Activated naive CD8-positive, alpha-beta T cell treated with anti-CD3 and anti-CD28 coated beads, Interleukin-2, amount 50 U/mL, for 16 hours (primary cell): ENCODE data around the gene TMEM258.

Experiments used
- DNase-seq: peaks from one replicate; pipeline ENCODE4 v3.0.0-alpha.2; 2020; ENCODE audit warnings: low read depth, low spot score

TMEM258 gene

DNA sequence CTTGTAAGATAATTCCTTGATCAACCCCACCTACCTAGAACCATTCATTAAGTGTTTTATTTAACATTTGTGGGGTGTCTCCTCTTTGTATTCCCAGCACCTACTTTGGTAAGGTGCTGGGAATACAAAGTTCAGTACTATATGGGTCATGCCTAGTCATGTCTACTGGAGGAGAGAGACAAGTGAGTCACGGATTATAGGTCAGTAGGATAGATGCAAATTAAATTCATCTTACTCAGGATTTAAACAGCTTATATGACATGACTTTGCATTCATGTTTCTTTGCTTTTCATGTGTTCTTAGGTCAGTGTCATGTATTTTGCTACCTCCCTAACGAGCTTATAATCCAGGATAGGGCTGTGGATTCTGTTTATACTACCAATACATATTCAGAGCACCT lies 27.8 kb upstream of the TMEM258 start:
- no peak for DNase-seq

DNA sequence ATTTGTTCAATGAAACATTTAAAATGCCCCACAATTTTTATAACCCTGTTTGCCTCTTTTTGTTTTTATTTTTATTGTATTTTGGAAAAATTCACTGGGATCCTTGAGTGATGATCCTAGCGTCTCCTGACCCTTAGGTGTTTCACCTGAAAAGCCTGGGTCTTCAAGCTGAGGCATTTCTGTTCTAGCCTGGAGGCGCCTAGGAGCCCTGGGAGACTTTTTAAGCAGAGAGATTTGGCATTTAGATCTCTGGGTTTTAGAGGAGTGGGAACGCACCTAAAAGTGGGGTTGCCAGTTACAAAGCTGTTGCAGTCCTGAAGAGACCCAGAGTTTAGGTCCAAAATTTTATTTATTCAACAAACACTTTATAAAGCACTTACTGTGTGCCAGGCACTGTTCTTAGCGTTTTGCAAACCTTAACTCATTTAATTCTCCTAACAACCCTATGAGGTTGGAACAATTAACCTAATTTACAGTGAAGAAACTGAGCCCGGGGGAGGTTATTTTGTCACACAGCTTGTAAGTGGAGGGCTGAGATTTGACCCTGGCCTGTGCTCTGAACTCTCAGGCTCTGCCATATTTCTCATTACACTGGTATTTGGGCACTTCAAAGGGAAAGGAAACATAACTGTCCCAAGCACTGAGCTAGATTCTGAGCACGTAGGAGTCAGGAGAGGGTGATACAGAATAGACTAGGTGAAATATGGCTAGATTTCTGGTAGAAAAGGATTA lies 25.2 kb upstream of the TMEM258 start:
- DNase-seq = no peak

DNA sequence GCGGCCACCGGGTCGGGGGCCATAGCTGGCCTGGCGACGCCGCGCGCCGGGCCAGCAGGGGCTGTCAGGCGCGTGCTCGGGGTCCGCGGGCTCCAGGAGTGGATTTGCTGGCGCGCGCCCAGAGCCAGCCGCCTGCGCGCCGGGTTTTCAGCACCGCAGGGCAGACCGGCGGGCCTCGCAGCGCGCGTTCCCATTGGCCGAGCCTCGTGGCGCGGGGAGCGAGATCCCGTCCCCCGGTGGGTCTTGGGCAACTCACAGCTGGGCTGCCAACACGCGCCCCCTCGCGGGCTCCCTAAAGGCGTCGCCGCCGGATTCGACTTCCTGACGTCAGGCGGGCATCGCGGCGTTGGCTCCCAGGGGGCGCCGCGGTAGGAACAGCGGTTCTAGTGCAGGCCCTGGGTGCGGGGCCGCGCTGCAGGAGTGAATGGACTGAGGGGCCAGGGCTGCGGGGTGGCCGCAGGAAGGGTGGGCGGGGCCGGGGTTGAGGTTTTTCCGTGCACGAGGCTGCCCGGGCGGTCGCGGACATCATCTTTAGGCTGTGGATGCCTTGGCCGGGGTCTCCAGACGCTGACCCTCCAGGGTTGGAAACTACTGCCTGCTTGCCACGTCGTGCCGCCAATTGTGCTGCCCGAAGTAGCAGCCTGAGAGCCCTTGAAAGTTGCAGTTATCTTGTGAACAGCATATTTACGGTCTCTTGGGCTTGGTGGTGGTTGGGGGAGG lies 24.5 kb upstream of the TMEM258 start, which contains the start of gene FADS1:
TSS of gene FADS1 (minus strand) at position 268 of the 720 bp plus-strand sequence. CDS start at position 194, 74 bp downstream.
- peak; percentile 44 for DNase-seq

DNA sequence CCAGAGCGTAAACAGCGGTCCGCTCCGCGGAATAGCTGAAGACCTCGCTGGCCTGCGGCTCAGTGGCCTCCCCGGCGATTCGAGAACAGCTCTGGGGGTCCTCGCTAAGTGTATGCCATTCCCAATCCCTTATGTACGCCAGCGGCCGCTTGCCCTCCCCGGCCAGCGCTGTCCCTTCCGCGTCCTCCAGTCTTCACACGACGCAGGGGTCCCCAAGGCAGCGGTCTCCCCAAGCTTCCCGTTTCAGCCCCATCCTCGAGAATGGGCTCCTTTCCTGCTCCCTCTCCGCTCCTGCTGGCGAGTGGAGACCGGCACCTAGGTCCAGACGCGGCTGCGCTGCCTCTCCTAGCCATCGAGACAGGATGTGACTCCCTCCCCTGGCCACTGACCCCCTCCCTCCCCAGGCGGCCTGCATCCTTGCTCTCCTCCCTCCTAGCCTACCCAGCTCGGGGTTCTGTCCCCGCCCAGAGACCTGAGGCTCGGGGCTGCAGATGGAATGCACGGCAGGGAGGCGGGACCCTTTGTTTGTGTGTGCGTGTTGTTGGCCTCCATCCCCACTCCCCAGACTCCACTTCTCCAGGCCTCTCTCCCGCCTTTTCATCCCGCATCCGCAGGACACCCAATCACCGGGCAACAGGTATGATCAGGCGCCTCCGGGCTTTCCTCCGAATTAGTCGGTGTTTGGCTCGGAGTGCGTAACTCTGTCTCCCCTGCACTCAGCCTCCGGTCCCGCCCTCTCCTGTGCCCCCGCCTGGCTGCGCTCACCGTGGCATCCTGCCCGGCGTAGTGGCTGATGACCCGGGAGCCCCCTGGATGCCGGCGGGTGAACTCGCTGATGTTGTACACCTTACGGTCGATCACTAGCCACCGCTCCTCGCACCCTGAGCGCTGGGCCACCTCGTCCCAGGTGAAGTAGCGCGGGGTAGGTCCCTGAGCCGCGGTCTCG lies 23.7 kb upstream of the TMEM258 start:
- DNase-seq = no peak

DNA sequence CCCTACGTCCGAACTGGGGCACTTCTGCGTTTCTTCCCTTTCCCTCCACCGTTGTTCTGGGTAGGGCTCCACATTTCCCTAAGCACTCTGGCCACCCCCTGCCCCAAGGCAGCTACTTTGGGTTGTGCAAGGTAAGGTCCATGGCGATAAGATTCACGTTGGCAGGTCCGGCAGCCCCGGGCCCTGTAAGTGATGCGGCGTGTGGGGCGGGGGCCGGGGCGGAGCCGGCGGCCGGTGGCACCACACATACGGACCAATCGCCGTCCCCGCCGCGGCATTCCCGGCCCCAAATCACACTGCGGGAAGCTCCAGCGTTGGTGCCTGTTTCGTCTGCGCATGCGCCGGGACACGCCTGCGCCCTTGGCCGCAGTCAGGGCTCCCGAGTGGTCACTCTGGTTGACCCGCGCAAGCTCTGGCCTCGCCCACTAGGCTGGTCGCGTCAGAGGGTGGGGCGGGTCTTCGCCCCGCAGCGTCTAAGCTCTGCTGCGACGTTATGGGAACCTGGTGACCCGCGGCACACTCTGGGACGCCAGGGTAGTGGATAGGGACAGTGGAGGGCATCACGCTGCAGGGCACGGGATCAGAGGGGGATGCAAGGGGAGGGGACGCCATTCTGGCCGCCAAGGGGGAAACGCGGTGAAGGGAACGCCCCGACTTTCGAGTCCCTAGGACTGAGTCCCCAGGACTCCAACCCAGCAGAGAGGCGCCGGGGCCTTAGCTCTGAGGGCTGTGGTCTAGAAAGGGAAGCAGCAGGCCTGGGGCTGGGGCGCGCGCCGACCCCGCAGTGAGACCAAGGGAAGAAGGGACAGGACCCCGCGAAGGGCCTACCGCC lies 22.8 kb upstream of the TMEM258 start:
- no peak for DNase-seq

DNA sequence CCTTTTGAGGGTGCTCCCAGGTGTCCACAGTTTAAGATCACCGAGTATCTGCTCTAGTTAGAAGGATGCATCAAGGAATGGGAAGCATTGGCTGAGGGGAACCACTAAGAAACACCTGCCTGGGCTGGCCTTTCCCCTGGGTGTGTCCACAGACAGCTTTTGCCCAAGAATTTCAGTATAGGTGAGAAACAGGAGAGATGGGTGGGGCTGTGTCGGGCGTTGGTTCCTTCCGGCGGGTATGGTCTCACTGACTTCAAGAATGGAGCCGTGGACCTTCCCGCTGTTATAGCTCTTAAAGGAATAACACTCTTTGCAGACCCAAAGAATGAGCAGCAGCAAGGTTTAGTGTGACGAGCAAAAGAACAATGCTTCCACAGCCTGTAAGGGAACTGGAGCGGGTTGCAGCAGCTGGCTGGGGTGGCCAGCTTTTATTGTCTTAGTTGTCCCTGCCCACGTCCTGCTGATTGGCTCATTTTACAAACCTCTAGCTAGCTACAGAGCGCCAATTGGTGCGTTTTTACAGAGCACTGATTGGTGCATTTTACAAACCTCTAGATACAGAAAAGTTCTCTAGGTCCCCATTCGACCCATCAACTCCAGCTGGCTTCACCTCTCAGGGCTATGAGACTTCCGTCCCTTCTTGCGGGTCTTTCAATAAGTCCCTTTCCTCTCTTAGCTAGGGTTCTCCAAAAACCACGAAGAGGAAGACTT lies 22.0 kb upstream of the TMEM258 start:
- DNase-seq = no peak

DNA sequence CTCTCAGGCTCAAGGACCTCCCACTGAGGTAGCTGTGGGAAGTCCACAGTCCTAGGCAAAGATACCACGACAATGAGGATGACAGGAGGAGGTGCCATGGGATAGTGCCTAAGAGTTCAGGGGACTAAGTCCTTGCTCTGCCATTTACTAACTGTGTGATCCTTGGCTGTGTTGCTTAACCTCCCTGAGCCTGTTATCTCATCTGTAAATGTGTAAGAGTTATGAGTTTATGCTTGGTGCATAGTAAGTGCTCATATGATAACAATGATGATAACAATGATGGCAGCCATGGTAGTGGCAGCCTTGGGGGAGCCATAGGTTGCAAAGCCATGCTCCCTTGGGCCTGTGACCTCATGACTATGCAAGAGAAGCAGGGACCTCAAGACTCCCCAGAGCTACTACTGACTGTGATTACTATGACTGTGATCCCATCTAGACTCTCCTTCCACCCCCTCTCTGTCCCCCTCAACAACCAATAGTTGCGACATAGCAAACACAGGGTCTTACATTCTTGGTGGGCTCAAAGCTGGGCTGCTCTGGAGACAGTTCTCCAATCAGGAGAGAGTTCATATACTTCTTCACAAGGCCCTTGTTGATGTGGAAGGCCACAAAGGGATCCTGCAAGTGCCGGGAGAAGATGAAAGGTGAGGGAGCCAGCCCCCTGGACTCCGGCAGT lies 20.5 kb upstream of the TMEM258 start:
- DNase-seq = no peak

DNA sequence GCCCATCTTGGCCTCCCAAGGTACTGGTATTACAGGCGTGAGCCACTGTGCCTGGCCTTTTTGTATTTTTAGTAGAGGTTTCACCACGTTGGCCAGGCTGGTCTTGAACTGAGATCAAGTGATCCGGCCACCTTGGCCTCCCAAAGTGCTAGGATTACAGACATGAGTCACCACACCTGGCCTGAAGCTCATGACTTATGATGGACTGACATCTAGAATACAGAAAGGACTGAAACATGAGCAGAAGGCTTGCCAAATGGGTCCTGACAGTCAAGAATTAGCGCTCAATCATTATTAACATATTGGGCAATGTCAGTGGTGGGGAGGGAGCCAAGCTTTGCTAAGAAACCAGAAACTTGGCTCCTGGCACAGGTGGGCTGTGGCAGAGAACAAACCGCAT lies 19.4 kb upstream of the TMEM258 start:
- DNase-seq = no peak

DNA sequence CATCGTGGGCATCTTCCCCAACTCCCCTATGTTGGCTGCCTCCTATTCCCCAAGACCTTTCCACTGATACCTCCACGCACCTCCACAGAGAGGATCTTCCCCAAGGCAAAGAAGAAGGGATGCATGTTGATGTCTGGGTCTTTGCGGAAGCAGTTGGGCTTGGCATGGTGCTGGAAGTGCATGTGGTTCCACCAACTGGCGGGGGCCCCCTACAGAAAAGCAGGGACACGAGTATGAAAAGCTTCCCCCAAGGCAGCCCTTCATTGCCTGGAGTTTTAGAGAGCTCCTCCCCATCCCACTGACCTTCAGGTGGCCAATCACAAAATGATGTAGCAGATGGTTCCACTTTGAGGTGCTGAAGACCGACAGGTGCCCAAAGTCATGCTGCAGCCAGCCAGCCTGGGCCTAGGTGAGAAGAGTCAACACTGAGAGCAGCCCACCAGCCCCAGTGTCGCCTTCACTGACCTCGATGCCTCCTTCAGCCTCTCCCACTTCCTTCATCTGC lies 18.3 kb upstream of the TMEM258 start:
- no peak for DNase-seq

DNA sequence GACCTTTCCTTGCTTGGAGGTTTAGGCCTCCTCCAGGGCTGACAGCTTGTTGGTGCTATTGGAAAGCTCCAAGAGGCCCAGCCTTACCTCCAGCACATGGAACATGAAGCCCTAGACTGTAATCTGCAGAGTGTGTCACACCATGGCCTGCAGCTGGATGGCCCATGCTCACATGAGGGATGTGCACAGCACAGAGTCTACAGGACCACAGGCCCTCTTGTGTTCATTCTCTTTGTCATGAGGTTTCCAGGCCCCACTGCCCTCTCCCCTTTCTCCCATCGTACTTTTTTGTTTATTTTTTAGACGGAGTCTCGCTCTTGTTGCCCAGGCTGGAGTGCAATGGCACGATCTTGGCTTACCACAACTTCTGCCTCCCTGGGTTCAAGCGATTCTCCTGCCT lies 14.4 kb upstream of the TMEM258 start:
- DNase-seq = no peak

DNA sequence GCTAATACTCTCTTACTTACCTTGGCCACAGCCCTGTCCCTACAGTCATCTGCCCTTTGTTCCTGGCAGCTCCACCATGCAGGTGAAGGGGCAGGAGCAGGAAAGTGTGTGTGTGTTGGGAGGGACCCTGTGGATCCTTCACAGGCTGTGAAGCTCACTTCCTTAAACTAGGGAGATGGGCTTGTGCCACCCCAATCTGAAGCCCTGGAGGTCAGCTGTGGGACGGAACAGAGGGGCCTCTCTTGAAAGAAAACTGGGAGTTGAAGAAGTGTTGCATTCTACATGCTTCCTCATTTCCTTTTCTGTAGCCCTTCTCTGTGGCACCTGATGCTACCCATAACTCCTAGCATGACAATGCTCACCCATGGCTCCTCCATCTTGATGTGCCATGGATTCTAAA lies 12.7 kb upstream of the TMEM258 start:
- no peak for DNase-seq

DNA sequence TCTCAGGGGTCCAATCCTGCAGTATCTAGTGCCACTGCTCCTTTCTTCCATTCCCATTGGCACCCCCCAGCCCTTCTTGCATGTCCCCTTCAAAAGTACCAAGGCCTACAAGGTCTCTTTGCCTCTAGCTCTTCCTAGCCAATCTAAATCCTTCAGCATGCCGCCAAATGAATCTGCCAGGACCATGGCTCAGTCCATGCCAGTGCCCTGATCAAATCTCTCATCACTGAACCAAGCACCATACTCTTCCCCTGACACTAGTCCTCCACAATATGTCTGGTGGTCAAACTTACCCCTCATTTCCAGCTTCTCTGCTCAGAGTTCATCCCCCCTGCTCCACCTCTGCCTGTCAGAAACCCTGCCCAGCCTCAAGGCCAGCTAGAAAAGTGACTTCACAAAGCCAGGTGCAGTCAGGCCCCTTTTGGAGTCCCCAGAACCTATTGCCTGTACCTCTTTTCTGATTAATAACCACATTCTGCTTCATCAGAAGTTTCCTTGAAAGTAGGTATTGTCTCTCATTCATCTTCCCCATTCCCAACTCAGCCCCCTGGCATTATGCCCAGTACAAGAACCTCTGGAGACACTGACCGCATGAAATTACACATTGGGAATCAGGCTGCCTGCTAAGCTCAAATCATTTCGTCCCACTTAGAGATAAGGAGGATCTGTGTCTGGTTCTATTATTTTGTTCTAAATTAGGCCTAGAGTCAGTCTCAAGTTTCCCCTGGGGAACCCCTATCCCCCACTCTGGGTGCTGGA lies 11.7 kb upstream of the TMEM258 start:
- no peak for DNase-seq

DNA sequence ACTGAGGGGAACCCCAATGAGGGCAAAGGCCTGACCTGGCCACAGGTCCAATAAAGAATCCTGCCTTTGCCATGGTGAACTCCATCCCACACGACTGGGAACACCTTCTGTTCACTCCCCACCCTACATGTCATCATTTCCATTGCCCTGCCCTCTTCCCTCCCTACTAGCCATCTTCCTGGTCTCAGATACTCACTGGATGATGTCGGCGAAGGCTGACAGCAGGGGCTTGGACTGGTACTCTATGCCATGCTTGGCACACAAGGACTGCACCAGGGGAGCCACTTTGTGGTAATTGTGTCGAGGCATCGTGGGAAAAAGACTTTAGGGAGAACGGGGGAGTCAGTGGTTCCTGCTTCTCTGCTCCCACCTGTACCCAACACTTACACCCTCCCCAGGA lies 10.2 kb upstream of the TMEM258 start:
- no peak for DNase-seq

DNA sequence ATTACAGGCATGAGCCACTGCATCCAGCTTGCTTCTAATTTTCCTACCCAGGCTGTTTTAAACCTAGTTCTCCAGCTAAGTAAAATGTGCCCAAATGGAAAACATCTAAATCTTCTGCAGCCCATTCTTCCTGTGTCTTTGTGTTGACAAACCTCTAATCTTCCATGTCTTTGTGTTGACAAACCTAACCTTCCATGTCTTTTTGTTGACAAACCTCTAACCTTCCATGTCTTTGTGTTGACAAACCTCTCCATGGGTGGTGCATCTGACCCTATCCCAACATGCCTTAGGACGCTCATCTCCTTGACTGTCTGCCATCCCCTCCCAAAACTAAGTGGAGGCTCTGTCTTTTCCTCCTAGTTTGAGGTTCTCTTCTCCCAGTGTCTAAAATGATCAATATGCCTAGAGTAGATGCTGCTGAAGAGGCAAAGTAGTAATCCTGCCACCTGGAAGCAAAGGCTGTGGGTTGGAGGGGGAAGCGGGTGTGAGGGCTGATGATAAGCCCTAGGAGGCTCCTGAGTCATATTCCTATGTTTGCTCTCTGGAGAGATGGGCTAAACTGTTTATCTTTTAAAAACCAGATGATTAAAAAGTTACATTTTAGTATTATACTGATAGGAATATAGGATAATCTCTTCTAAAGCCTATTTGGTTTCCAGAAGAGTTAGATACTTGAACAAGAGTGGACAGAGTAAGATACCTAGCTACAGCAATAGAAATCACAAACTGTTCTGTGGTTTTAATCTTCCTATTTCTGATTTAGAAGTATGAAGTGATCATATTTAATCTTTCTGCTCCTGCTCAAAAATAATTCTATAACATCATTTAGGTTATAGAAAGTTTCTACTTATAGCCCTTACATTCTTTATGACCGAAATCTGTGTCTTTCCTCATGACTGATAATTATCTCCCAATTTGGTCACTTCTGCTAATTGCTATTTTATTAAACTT lies 8.2 kb upstream of the TMEM258 start:
- no peak for DNase-seq

DNA sequence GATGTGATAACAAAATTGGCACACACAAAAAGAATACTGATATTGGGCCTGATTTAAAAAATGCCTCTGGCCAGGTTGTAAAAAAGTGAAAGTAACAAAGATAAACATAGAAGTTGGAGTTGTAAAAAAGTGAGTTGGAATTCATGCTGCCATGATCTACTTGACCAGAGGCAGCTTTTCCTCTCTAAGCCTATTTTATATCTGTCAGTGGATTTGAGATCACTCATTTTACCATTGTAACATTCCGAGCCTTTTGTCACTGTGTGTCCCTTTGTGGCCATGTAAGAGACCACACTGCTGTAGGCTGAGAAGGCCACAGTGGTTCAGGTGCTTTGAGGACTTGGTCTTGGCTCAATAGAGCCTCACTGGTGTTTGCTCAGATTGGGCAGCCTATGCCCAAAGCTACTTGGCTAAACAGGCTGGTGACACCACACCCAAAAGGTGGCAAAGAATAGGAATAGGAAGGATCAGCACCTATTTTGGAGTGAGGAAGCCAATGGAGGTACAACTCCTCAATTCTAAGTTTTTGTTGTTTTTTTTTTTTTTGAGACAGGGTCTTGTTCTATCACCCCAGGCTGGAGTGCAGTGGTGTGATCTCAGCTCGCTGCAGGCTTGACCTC lies 7.4 kb upstream of the TMEM258 start:
- no peak for DNase-seq

DNA sequence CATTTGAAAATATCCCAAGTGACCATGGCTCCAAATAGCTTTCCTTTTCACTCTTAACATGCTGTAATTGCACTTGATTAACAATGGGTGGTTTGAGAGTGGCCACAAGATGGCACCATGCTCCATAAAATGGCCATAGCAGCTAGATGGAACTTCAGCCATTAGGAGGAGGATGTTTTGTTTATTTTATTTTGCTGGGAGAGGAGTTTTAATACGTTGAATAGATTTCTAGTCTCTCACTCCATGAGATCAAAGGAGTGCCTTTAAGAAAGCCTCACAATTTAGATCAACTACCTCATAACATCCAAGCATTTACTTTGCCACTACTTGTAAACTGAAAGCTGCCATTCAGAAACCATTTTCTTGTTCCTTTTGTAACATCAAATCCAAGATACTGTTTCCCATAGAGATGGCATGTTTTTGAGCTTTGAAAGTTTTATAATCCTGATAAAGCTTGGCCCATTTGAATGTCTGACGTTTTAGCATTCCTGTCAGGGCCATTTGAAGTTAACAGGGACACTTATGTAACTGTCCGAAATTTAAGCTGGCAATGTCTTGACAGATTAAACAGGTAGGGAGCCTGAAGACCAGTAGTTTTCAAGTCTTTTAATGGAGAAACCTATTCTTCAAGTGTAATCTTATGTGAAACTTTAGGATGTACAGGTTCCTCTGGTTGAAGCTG lies 5.0 kb upstream of the TMEM258 start:
- no peak for DNase-seq
